Osteocyte (in vitro differentiated cells): ENCODE measurements around the gene EHHADH. TPM values are rescaled to one million over a fixed set of nuclear protein-coding genes. Genes with fewer than 3 reads are reported as not detected.
"Not testable (repeated sequence)": the region's sequence is repeated elsewhere in the genome, so short reads cannot be mapped to it uniquely, and the experiment has no call there.

ENCODE experiments used
- DNase-seq: peaks from one replicate; pipeline ENCODE4 v3.0.0; 2021; ENCODE audit warnings: mixed read lengths; ENCODE audit not compliant: unreplicated experiment; ENCODE audit errors: extremely low spot score
- H3K27ac Mint-ChIP-seq: one replicate; pipeline ENCODE4 v1.8.0; 2021; ENCODE audit warnings: mild to moderate bottlenecking, mixed read lengths; ENCODE audit not compliant: unreplicated experiment
- H3K27me3 Mint-ChIP-seq: one replicate; pipeline ENCODE4 v1.8.0; 2021; ENCODE audit warnings: mixed read lengths; ENCODE audit not compliant: unreplicated experiment
- H3K36me3 Mint-ChIP-seq: one replicate; pipeline ENCODE4 v1.8.0; 2021; ENCODE audit warnings: mixed read lengths; ENCODE audit not compliant: unreplicated experiment
- H3K4me1 Mint-ChIP-seq: one replicate; pipeline ENCODE4 v1.8.0; 2021; ENCODE audit warnings: mixed read lengths; ENCODE audit not compliant: unreplicated experiment
- H3K4me3 Mint-ChIP-seq: one replicate; pipeline ENCODE4 v1.8.0; 2021; ENCODE audit warnings: mild to moderate bottlenecking, moderate library complexity, mixed read lengths; ENCODE audit not compliant: unreplicated experiment
- H3K9me3 Mint-ChIP-seq: one replicate; pipeline ENCODE4 v1.8.0; 2021; ENCODE audit warnings: mixed read lengths; ENCODE audit not compliant: unreplicated experiment
- CTCF ChIP-seq: fragments of 200-600 bp; sonication (generic); IDR thresholded peaks from 2 replicates; pipeline ENCODE4 v1.5.0; 2021; ENCODE audit warnings: antibody characterized with exemption, mild to moderate bottlenecking, moderate library complexity
- long read RNA-seq: library from polyadenylated mRNA; unstranded; transcript quantifications from one replicate; pipeline ENCODE4 v2.0.0, GENCODE V29; 2021
- total RNA-seq: library from RNA; stranded (reverse); gene quantifications from 2 replicates; pipeline ENCODE4 v1.2.1, GENCODE V29; 2021

The EHHADH gene
- 0.57 and 1.2 TPM in 2 replicates for total RNA-seq
- long read RNA-seq, partial matches to known transcripts, result 0 of 2 reads
- long read RNA-seq, other reads (novel, unspliced or antisense), result 2 of 2 reads

GRCh38 chr3:185253645-185254410 is at the start of gene EHHADH:
TSS of gene EHHADH (minus strand) at chr3:185254049. CDS start at chr3:185254022, 27 bp downstream.
- Mint-ChIP-seq H3K36me3 (peaks cover 3% of the 10 kb centered on the region), H3K27me3 (peaks cover 3% of the 10 kb centered on the region), H3K4me1 (no peaks in the 10 kb centered on the region), H3K27ac (no peak within 1 kb of the TSS), H3K9me3 (peaks cover 9% of the 10 kb centered on the region), H3K4me3 (no peak within 1 kb of the TSS)
- no peak for DNase-seq
- TF ChIP-seq CTCF, result no peak

GRCh38 chr3:185299918-185300426 is 46.1 kb upstream of the EHHADH start:
- H3K36me3 Mint-ChIP-seq, result peaks cover 18% of the 10 kb centered on the region
- not testable (repeated sequence) for H3K9me3 Mint-ChIP-seq, H3K4me3 Mint-ChIP-seq, H3K27me3 Mint-ChIP-seq, DNase-seq, H3K27ac Mint-ChIP-seq, H3K4me1 Mint-ChIP-seq

- no peak for DNase-seq
- Mint-ChIP-seq H3K4me3 (no peak overlapping the region), H3K36me3 (peaks cover 9% of the 10 kb centered on the region), H3K27ac (no peak overlapping the region), H3K4me1 (no peaks in the 10 kb centered on the region), H3K9me3 (peaks cover 5% of the 10 kb centered on the region), H3K27me3 (no peaks in the 10 kb centered on the region)
- no peak for TF ChIP-seq CTCF
Measured at GRCh38 chr3:185297867-185298266, 44.0 kb upstream of the EHHADH start.

- Mint-ChIP-seq H3K27ac (no peak overlapping the region), H3K27me3 (no peaks in the 10 kb centered on the region), H3K9me3 (no peaks in the 10 kb centered on the region), H3K4me1 (no peaks in the 10 kb centered on the region), H3K36me3 (peaks cover 8% of the 10 kb centered on the region), H3K4me3 (no peak overlapping the region)
- no peak for TF ChIP-seq CTCF
- DNase-seq, result no peak
Measured at GRCh38 chr3:185292238-185292637, 38.4 kb upstream of the EHHADH start.

- Mint-ChIP-seq H3K4me3 (no peak overlapping the region), H3K27ac (no peak overlapping the region), H3K4me1 (peaks cover under 1% of the 10 kb centered on the region), H3K27me3 (no peaks in the 10 kb centered on the region), H3K9me3 (no peaks in the 10 kb centered on the region), H3K36me3 (peaks cover 13% of the 10 kb centered on the region)
- DNase-seq, result no peak
- no peak for TF ChIP-seq CTCF
Measured at GRCh38 chr3:185290266-185290665, 36.4 kb upstream of the EHHADH start.
